BE2C (cell line): Measurements from ENCODE around the gene GP9.

Source experiments
- DNase-seq: peaks from one replicate; pipeline ENCODE4 v3.0.0-alpha.2; 2020
- H3K27me3 ChIP-seq: fragments of 250-450 bp; sonication (Bioruptor Pico); 2 replicates; pipeline ENCODE4 v1.5.1; 2020; ENCODE audit warnings: mild to moderate bottlenecking
- H3K36me3 ChIP-seq: fragments of 250-450 bp; sonication (Bioruptor Pico); 2 replicates; pipeline ENCODE4 v1.5.1; 2020; ENCODE audit warnings: mild to moderate bottlenecking
- H3K4me1 ChIP-seq: fragments of 250-450 bp; sonication (Bioruptor Pico); 2 replicates; pipeline ENCODE4 v1.5.1; 2020
- H3K4me3 ChIP-seq: 2 replicates; pipeline ENCODE4 v1.5.1; 2011; ENCODE audit warnings: low read depth, low read length
- H3K9me3 ChIP-seq: fragments of 250-450 bp; sonication (Bioruptor Pico); 2 replicates; pipeline ENCODE4 v1.5.1; 2020
- CTCF ChIP-seq: IDR thresholded peaks from 2 replicates; pipeline ENCODE4 v1.5.1; 2012; ENCODE audit warnings: mild to moderate bottlenecking, low read depth, low read length

GP9 gene

DNA sequence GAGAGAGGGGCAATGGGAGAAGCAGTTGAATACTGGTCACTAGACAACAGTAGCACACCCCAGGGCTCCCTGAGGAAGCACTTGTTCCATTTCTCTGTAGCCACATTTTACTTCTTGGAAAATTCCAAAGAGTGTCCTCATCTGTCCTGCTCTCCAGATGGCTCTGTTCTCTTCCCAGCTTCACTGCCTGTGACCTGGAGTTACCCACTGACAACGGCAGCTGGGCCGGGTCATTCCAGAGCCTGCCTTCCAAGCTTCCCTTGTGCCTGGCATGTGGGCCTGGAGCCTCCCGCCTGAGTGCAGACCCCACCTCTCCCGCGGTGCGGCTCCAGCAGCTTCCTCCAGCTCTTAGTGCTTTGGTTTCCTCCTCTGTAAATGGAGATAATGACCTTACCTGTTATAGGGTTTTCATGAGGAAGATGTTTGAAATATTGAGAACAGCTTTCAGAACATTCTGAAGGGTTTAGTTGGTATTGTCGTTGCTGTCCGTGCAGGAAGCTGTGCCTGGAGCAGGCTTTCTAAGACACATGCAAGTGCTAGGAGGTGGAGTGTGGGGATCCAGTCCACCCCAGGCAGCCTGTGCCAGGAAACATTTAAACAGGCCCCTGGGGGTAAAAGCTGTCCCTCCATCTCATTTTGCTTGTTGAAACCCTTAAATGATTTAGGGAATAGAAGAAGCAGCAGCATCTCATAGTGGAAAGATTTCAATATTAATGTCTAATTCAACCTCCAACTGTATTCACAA, 34.7 kb upstream of the GP9 start:
- Histone ChIP-seq H3K9me3 (no peaks in the 10 kb centered on the region), H3K36me3 (no peaks in the 10 kb centered on the region), H3K4me1 (peaks cover 4% of the 10 kb centered on the region; the same call in 1 of the 2 replicates), H3K27me3 (no peaks in the 10 kb centered on the region), H3K4me3 (no peak overlapping the region)
- peak; percentile 43 for DNase-seq
- TF ChIP-seq CTCF = no peak

DNA sequence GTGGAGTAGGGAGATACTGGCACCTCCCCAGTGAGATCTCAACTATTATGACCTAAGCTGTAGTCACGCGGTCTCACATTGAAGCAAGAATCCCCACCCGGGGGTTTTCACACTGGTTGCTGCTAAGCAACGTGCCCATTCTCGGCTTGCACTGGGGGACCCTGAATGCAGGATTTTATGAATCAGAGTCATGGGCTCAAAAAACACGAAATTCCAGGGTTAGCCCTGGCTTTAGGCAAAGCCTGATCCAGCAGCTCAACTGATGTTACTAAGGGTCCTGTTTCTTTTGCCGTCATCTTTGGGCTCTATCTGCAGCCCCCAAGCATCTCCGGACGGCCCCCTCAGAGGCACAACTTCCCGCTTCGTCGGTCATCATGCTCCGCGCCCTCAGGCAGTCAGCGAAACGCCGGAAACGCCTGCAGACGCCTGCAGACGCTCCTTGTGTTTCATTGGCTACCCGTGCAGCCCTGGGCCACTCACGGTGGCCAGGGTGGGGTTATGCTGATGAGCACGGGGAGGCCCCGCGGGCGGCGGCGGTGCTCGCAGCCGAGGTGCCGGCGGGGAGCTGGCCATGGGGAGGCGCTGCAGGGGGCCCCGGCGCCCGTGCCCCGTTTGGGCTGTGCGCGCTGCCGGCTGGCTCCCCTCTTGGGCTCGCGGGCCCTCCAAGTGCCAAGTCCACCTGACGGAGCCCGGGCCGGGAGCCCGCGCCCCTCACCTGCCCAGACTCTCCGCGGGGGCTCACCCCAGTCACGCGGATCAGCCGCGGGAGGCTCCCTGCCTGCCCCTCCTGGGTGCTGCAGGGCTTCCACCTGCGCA, 33.6 kb upstream of the GP9 start:
- Histone ChIP-seq H3K4me1 (peaks cover 4% of the 10 kb centered on the region; the same call in 1 of the 2 replicates), H3K4me3 (peak overlapping the region; percentile 61), H3K9me3 (no peaks in the 10 kb centered on the region), H3K36me3 (no peaks in the 10 kb centered on the region), H3K27me3 (no peaks in the 10 kb centered on the region)
- peak; percentile 48 for TF ChIP-seq CTCF
- peak; percentile 95 for DNase-seq

DNA sequence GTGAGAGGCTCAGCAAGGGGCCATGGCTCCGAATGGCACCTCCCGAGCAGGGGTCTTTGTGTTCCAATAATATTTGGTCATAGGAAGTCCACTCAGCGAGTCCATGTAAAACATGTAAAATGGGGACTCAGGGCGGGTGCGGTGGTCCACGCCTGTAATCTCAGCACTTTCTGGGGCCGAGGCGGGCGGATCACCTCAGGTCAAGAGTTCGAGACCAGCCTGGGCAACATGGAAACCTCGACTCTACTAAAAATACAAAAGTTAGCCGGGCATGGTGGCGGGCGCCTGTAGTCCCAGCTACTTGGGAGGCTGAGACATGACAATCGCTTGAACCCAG, 33.1 kb upstream of the GP9 start:
- Histone ChIP-seq H3K27me3 (no peaks in the 10 kb centered on the region), H3K36me3 (no peaks in the 10 kb centered on the region), H3K4me1 (peaks cover 4% of the 10 kb centered on the region; the same call in 1 of the 2 replicates), H3K4me3 (peak overlapping the region; percentile 61), H3K9me3 (no peaks in the 10 kb centered on the region)
- TF ChIP-seq CTCF = no peak
- DNase-seq = no peak

DNA sequence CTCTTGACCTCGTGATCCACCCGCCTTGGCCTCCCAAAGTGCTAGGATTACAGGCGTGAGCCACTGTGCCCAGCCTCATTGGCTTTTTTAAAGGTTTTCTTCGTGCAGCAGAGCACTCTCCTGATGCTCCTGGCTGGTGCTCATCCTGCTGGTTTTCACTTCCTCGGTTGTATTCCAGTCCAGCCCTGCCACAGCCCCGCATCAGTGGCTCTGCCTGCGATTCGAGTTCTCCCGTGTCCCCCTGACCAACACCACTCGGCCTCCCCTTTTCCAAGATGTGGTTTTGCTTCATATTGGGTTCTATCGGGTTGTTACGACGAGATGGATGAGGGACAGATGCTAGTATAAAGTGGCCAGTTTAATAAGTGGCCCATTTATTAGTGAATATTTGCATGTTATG, 31.7 kb upstream of the GP9 start:
- H3K36me3 ChIP-seq = no peaks in the 10 kb centered on the region
- no peaks in the 10 kb centered on the region for H3K9me3 ChIP-seq
- H3K4me1 ChIP-seq = peaks cover 4% of the 10 kb centered on the region; the same call in 1 of the 2 replicates
- no peak for DNase-seq
- H3K4me3 ChIP-seq = no peak overlapping the region
- H3K27me3 ChIP-seq = no peaks in the 10 kb centered on the region
- TF ChIP-seq CTCF = no peak

- Histone ChIP-seq H3K36me3 (no peaks in the 10 kb centered on the region), H3K9me3 (no peaks in the 10 kb centered on the region), H3K27me3 (no peaks in the 10 kb centered on the region), H3K4me3 (no peak overlapping the region), H3K4me1 (peaks cover 4% of the 10 kb centered on the region)
- no peak for TF ChIP-seq CTCF
- no peak for DNase-seq
Measured at GRCh38 chr3:129030611-129031010, 30.0 kb upstream of the GP9 start.
